Adipose tissue (tissue), 3 donors: ENCODE measurements around the gene APLP1. TPM values are rescaled to one million over a fixed set of nuclear protein-coding genes. Genes with fewer than 3 reads are reported as not detected.
"Not testable (repeated sequence)": the region's sequence is repeated elsewhere in the genome, so short reads cannot be mapped to it uniquely, and the experiment has no call there.

ENCODE experiments used
- H3K27ac ChIP-seq: one replicate; pipeline ENCODE4 v1.5.1; 2013; ENCODE audit warnings: low read depth, low read length
- WGBS, 3 donors: extraction: QIAGEN DNeasy Blood & Tissue Kit; methylation state at CpG; one replicate each; pipeline ENCODE4 v1.1.7; 2013; 5-methylcytosine and 5-hydroxymethylcytosine counted together
- polyA plus RNA-seq, 3 donors: library from polyadenylated mRNA; stranded (reverse); fragments of 200-250 nt; gene quantifications; one replicate each; pipeline ENCODE4 v1.2.3, GENCODE V29; 2013
- donor health status: healthy with polysubstance abuse.
- donor health status: Bipolar disorder and iron deficiency.
- donor health status: healthy.

APLP1 gene
- polyA plus RNA-seq, 3 donors: 3.0 to 33.6 (median 6.4) TPM

GRCh38 chr19:35848919-35849505, 19.4 kb upstream of the APLP1 start:
- 87 to 91% (median 90%) methylated on average over 18 of the region's 18 CpGs for WGBS, 3 donors
- H3K27ac ChIP-seq: no peak overlapping the region

- no peak overlapping the region for H3K27ac ChIP-seq
- WGBS, 3 donors: 16 to 47% (median 44%) methylated on average over 30 to 32 of the region's 32 CpGs
Observed at GRCh38 chr19:35851213-35852028, 17.0 kb upstream of the APLP1 start.

GRCh38 chr19:35852029-35852780, 16.2 kb upstream of the APLP1 start, which contains the start of gene NPHS1:
Gene NPHS1 (minus strand): TSS chr19:35852504. CDS start chr19:35851837, 667 bp downstream.
- H3K27ac ChIP-seq: no peak within 1 kb of the TSS
- WGBS, 3 donors: 35 to 56% (median 53%) methylated on average over 9 of the region's 9 CpGs

GRCh38 chr19:35853038-35853756, 15.2 kb upstream of the APLP1 start:
- no peak overlapping the region for H3K27ac ChIP-seq
- WGBS, 3 donors: 43 to 58% (median 45%) methylated on average over 8 of the region's 8 CpGs

- 1 to 2% (median 1%) methylated on average over 38 to 42 of the region's 42 CpGs for WGBS, 3 donors
- no peak within 1 kb of the TSS for H3K27ac ChIP-seq
Observed at GRCh38 chr19:35856546-35857149, 11.7 kb upstream of the APLP1 start, which contains the start of gene KIRREL2. Gene KIRREL2 (plus strand): TSS chr19:35856911. CDS start chr19:35857120, 209 bp downstream.

GRCh38 chr19:35858311-35858710, 10.1 kb upstream of the APLP1 start:
- no peak overlapping the region for H3K27ac ChIP-seq
- WGBS, 3 donors: 56 to 82% (median 79%) methylated on average over 6 of the region's 6 CpGs

- H3K27ac ChIP-seq: no peak overlapping the region
- 24 to 71% (median 67%) methylated on average over 4 of the region's 4 CpGs for WGBS, 3 donors
Observed at GRCh38 chr19:35859414-35859813, 9.0 kb upstream of the APLP1 start.

- WGBS, 3 donors: 23 to 27% (median 24%) methylated on average over 23 to 24 of the region's 24 CpGs
- H3K27ac ChIP-seq: no peak overlapping the region
Observed at GRCh38 chr19:35860436-35860817, 7.9 kb upstream of the APLP1 start.

- no peak overlapping the region for H3K27ac ChIP-seq
- 13 to 34% (median 18%) methylated on average over 54 to 55 of the region's 55 CpGs for whole genome bisulfite sequencing, 3 donors
Observed at GRCh38 chr19:35860818-35861639, 7.3 kb upstream of the APLP1 start.

- no peak overlapping the region for H3K27ac ChIP-seq
- 51 to 68% (median 54%) methylated on average over 19 of the region's 19 CpGs for WGBS, 3 donors
Observed at GRCh38 chr19:35861640-35862160, 6.7 kb upstream of the APLP1 start.

GRCh38 chr19:35862528-35862927, 5.8 kb upstream of the APLP1 start:
- H3K27ac ChIP-seq: no peak overlapping the region
- WGBS, 3 donors: 51 to 81% (median 79%) methylated on average over 14 of the region's 14 CpGs

- WGBS, 3 donors: 85 to 88% (median 87%) methylated on average over 5 of the region's 5 CpGs
Observed at GRCh38 chr19:35863018-35863417, 5.4 kb upstream of the APLP1 start.

GRCh38 chr19:35868823-35869326, 501 bp downstream of the APLP1 start:
- 3 to 4% (median 4%) methylated on average over 10 to 15 of the region's 15 CpGs for WGBS, 3 donors
- H3K27ac ChIP-seq: no peak overlapping the region

More at GRCh38 chr19:35863018-35863417, 5.4 kb upstream of the APLP1 start:
- no peak overlapping the region for H3K27ac ChIP-seq

GRCh38 chr19:35869327-35870123, 1.2 kb downstream of the APLP1 start:
- WGBS, 3 donors: 1 to 4% (median 2%) methylated on average over 51 of the region's 51 CpGs
- no peak overlapping the region for H3K27ac ChIP-seq

GRCh38 chr19:35870124-35870736, 1.9 kb downstream of the APLP1 start:
- WGBS, 3 donors: 40 to 57% (median 44%) methylated on average over 26 of the region's 26 CpGs
- not testable (repeated sequence) for H3K27ac ChIP-seq

GRCh38 chr19:35870798-35871197, 2.4 kb downstream of the APLP1 start:
- 79 to 90% (median 85%) methylated on average over 12 of the region's 12 CpGs for WGBS, 3 donors
- no peak overlapping the region for H3K27ac ChIP-seq
